Kidney epithelial cell (primary cell): Measurements from ENCODE around the gene KDM6A. TPM values are rescaled to one million over a fixed set of nuclear protein-coding genes. Genes with fewer than 3 reads are reported as not detected.

Source experiments
- DNase-seq: peaks from one replicate; pipeline ENCODE4 v3.0.0-alpha.2; 2010; ENCODE audit warnings: low read depth
- H3K27me3 ChIP-seq: 2 replicates; pipeline ENCODE4 v1.6.0; 2011; ENCODE audit warnings: low read length; ENCODE audit not compliant: control insufficient read depth, insufficient read depth
- H3K36me3 ChIP-seq: 2 replicates; pipeline ENCODE4 v1.5.1; 2011; ENCODE audit warnings: low read length; ENCODE audit not compliant: control insufficient read depth, insufficient read depth
- H3K4me3 ChIP-seq: 2 replicates; pipeline ENCODE4 v1.5.1; 2011; ENCODE audit warnings: low read depth, mild to moderate bottlenecking, control low read depth, low read length
- total RNA-seq: library from RNA; depleted of rRNA; stranded (reverse); fragments of >200 nt; gene quantifications from 2 replicates; pipeline ENCODE4 v1.2.3, GENCODE V29; 2015
- TF ChIP-seq, protein P1 (sequence below): IDR thresholded peaks from 2 replicates; pipeline ENCODE4 v1.5.1; 2011; ENCODE audit warnings: mild to moderate bottlenecking, moderate library complexity, low read length, control low read depth, inconsistent platforms; ENCODE audit not compliant: insufficient read depth, poor library complexity, severe bottlenecking

The KDM6A gene
- total RNA-seq, 1 donor from 2014 or later: 13.7 TPM

DNA sequence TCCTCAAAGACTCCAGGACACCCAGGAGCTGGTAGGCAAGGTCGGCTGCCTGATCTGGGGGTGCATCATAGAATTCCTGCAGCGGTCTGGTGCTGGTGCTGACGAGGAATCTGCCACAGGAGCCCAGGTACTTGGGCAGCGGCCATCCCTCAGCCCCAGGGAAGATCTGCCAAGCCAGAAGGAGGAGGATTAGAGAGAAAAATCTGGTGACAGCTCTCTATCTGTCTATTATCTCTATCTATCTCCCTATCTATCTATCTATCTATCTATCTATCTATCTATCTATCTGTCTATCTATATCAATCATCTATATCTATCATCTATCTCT is 281.0 kb downstream of the KDM6A start:
- Histone ChIP-seq H3K36me3 (no peaks in the 10 kb centered on the region), H3K27me3 (peaks cover 2% of the 10 kb centered on the region), H3K4me3 (no peak overlapping the region)
- DNase-seq: no peak
- TF ChIP-seq, protein P1, sequence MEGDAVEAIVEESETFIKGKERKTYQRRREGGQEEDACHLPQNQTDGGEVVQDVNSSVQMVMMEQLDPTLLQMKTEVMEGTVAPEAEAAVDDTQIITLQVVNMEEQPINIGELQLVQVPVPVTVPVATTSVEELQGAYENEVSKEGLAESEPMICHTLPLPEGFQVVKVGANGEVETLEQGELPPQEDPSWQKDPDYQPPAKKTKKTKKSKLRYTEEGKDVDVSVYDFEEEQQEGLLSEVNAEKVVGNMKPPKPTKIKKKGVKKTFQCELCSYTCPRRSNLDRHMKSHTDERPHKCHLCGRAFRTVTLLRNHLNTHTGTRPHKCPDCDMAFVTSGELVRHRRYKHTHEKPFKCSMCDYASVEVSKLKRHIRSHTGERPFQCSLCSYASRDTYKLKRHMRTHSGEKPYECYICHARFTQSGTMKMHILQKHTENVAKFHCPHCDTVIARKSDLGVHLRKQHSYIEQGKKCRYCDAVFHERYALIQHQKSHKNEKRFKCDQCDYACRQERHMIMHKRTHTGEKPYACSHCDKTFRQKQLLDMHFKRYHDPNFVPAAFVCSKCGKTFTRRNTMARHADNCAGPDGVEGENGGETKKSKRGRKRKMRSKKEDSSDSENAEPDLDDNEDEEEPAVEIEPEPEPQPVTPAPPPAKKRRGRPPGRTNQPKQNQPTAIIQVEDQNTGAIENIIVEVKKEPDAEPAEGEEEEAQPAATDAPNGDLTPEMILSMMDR: no peak

GRCh38 chrX:45154462-45154861 is 281.5 kb downstream of the KDM6A start:
- TF ChIP-seq, protein P1: no peak
- no peak for DNase-seq
- no peaks in the 10 kb centered on the region for H3K36me3 ChIP-seq
- no peak overlapping the region for H3K4me3 ChIP-seq
- H3K27me3 ChIP-seq: peaks cover 2% of the 10 kb centered on the region

DNA sequence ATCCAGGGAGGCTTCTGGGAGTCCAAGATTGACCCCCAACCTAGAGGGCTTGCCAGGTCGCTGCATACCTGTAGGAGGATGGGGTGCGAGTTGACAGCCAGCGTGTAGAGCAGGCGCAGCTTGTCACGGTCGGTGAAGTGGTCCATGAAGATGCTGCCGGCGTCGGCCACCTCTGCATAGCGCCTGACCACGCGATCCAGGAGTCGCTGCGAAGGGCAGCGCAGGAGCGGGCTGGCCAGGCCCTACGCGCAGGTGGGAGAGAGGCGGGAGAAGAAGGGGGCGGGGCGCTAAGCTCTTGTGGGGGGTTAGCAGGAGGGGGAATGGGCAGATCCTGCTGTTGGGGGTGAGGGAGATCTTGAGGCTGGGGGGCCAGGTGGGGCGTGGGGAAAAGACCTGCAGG is 284.7 kb downstream of the KDM6A start:
- no peaks in the 10 kb centered on the region for H3K27me3 ChIP-seq
- DNase-seq: no peak
- no peak overlapping the region for H3K4me3 ChIP-seq
- TF ChIP-seq, protein P1: no peak
- no peaks in the 10 kb centered on the region for H3K36me3 ChIP-seq

Other genes with a start within 250 kb of the KDM6A start
- gene DUSP21, start 29.2 kb upstream of the KDM6A start, total RNA-seq: not detected in 2 replicates